Measurements from ENCODE around the gene FADS3. TPM values are rescaled to one million over a fixed set of nuclear protein-coding genes. Genes with fewer than 3 reads are reported as not detected.

FADS3 gene
- 10.1 and 28.7 TPM in 2 replicates for total RNA-seq (ENCODE audit: low replicate concordance)

- Mint-ChIP-seq H3K9me3 (no peaks in the 10 kb centered on the region), H3K4me1 (peaks cover 3% of the 10 kb centered on the region), H3K27ac (no peak within 1 kb of the TSS), H3K27me3 (ENCODE audit: insufficient read depth, low read depth) (peaks cover 11% of the 10 kb centered on the region), H3K4me3 (peak within 1 kb of the TSS; percentile 82), H3K36me3 (no peaks in the 10 kb centered on the region)
- Histone ChIP-seq H3K36me3 (no peaks in the 10 kb centered on the region), H3K9ac (no peak within 1 kb of the TSS), H3K4me1 (peaks cover 11% of the 10 kb centered on the region), H3K4me3 (peak within 1 kb of the TSS; percentile 76), H3K4me2 (peak within 1 kb of the TSS; percentile 96), H3K27me3 (peaks cover 18% of the 10 kb centered on the region), H3F3A (ENCODE audit: low read depth) (peaks cover 15% of the 10 kb centered on the region), H3K79me2 (ENCODE audit: low read depth) (no peaks in the 10 kb centered on the region), H3K27ac (no peak within 1 kb of the TSS), H2AFZ (replicated peaks) (peak within 1 kb of the TSS; percentile 98), H3K9me3 (ENCODE audit: low read depth) (no peaks in the 10 kb centered on the region), H4K20me1 (ENCODE audit: low read depth) (peaks cover 7% of the 10 kb centered on the region)
- TF ChIP-seq, protein P1, sequence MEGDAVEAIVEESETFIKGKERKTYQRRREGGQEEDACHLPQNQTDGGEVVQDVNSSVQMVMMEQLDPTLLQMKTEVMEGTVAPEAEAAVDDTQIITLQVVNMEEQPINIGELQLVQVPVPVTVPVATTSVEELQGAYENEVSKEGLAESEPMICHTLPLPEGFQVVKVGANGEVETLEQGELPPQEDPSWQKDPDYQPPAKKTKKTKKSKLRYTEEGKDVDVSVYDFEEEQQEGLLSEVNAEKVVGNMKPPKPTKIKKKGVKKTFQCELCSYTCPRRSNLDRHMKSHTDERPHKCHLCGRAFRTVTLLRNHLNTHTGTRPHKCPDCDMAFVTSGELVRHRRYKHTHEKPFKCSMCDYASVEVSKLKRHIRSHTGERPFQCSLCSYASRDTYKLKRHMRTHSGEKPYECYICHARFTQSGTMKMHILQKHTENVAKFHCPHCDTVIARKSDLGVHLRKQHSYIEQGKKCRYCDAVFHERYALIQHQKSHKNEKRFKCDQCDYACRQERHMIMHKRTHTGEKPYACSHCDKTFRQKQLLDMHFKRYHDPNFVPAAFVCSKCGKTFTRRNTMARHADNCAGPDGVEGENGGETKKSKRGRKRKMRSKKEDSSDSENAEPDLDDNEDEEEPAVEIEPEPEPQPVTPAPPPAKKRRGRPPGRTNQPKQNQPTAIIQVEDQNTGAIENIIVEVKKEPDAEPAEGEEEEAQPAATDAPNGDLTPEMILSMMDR (IDR thresholded peaks at IDR 0.05), result peak; percentile 10
- no peak for TF ChIP-seq EZH2 (IDR thresholded peaks at IDR 0.05)
- DNase-seq (ENCODE audit: low spot score), result peak; percentile 90
Observed at GRCh38 chr11:61891331-61892084, at the start of gene FADS3. Gene FADS3 (minus strand): TSS chr11:61891545. CDS start chr11:61891381, 164 bp downstream.

DNA sequence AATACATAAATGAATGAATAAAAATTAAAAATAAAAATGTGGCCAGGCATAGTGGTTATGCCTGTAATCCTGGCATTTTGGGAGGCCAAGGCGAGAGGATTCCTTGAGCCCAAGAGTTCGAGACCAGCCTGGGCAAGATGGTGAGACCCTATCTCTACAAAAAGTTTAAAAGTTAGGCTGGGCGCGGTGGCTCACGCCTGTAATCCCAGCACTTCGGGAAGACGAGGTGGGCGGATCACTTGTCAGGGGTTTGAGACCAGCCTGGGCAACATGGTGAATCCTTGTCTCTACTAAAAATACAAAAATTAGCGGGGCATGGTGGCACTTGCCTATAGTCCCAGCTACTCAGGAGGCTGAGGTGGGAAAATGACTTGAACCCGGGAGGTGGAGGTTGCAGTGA, 49.1 kb upstream of the FADS3 start:
- H3K36me3 ChIP-seq, result no peaks in the 10 kb centered on the region
- no peaks in the 10 kb centered on the region for H3K4me1 Mint-ChIP-seq
- peaks cover 14% of the 10 kb centered on the region for H3K9me3 Mint-ChIP-seq
- peaks cover 9% of the 10 kb centered on the region for H3K27me3 Mint-ChIP-seq (ENCODE audit: insufficient read depth, low read depth)
- no peak for DNase-seq (ENCODE audit: low spot score)
- H3K4me3 ChIP-seq, result no peak overlapping the region
- H3K9me3 ChIP-seq (ENCODE audit: low read depth), result peaks cover 5% of the 10 kb centered on the region
- no peaks in the 10 kb centered on the region for H3F3A ChIP-seq (ENCODE audit: low read depth)
- no peak overlapping the region for H3K4me2 ChIP-seq
- H3K9ac ChIP-seq, result no peak overlapping the region
- no peak for TF ChIP-seq EZH2 (IDR thresholded peaks at IDR 0.05)
- TF ChIP-seq, protein P1 (IDR thresholded peaks at IDR 0.05), result no peak
- TF ChIP-seq EZH2phosphoT487 (IDR thresholded peaks at IDR 0.05), result no peak
- H3K27ac Mint-ChIP-seq, result no peak overlapping the region
- H4K20me1 ChIP-seq (ENCODE audit: low read depth), result no peaks in the 10 kb centered on the region
- H3K4me1 ChIP-seq, result no peaks in the 10 kb centered on the region
- H3K27ac ChIP-seq, result no peak overlapping the region
- H3K4me3 Mint-ChIP-seq, result no peak overlapping the region
- H3K36me3 Mint-ChIP-seq, result no peaks in the 10 kb centered on the region
- no peak overlapping the region for H2AFZ ChIP-seq (replicated peaks)
- no peaks in the 10 kb centered on the region for H3K79me2 ChIP-seq (ENCODE audit: low read depth)
- H3K27me3 ChIP-seq, result no peaks in the 10 kb centered on the region

DNA sequence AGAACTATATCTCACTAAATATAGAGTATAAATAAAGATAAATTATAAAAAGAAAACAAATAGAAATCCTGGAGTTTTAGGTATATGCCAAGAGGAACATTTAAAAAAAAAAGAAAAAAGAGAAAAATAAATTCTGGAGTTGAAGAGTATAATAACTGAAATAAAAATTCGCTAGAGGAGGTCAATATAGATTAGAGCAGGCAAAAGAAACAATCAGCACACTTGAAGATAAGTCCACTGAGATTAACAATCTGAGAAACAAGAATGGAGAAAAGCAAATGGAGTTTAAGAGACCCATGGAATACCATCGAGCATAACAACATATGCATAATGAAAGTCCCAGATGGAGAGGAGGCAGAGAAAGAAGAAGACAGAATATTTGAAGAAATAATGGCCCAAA, 44.5 kb upstream of the FADS3 start:
- no peak overlapping the region for H3K9ac ChIP-seq
- no peaks in the 10 kb centered on the region for H3K36me3 Mint-ChIP-seq
- H3K27ac Mint-ChIP-seq, result no peak overlapping the region
- H3K4me1 ChIP-seq, result no peaks in the 10 kb centered on the region
- H4K20me1 ChIP-seq (ENCODE audit: low read depth), result no peaks in the 10 kb centered on the region
- no peaks in the 10 kb centered on the region for H3K79me2 ChIP-seq (ENCODE audit: low read depth)
- peaks cover 2% of the 10 kb centered on the region for H3K27me3 Mint-ChIP-seq (ENCODE audit: insufficient read depth, low read depth)
- H3K4me3 ChIP-seq, result no peak overlapping the region
- no peak for DNase-seq (ENCODE audit: low spot score)
- no peaks in the 10 kb centered on the region for H3F3A ChIP-seq (ENCODE audit: low read depth)
- H3K27me3 ChIP-seq, result no peaks in the 10 kb centered on the region
- H3K4me3 Mint-ChIP-seq, result no peak overlapping the region
- no peaks in the 10 kb centered on the region for H3K36me3 ChIP-seq
- H3K4me2 ChIP-seq, result no peak overlapping the region
- TF ChIP-seq EZH2phosphoT487 (IDR thresholded peaks at IDR 0.05) (no peak), EZH2 (IDR thresholded peaks at IDR 0.05) (no peak)
- TF ChIP-seq, protein P1 (IDR thresholded peaks at IDR 0.05), result no peak
- no peak overlapping the region for H3K27ac ChIP-seq
- peaks cover 5% of the 10 kb centered on the region for H3K9me3 ChIP-seq (ENCODE audit: low read depth)
- peaks cover 20% of the 10 kb centered on the region for H3K9me3 Mint-ChIP-seq
- H2AFZ ChIP-seq (replicated peaks), result no peak overlapping the region
- H3K4me1 Mint-ChIP-seq, result no peaks in the 10 kb centered on the region
